CD8-positive, alpha-beta memory T cell (primary cell): ENCODE measurements around the gene PDIK1L. TPM values are rescaled to one million over a fixed set of nuclear protein-coding genes. Genes with fewer than 3 reads are reported as not detected.

Source experiments
- CTCF ChIA-PET: fragments of 350-600 bp; sonication (Branson Sonifier 250); formaldehyde crosslinking; loops from one replicate; lab custom pipeline; 2021; ENCODE audit warnings: antibody characterized with exemption; lab: Charles Lee
- POLR2A ChIA-PET: fragments of 350-600 bp; sonication (Branson Sonifier 250); formaldehyde crosslinking; loops from one replicate; lab custom pipeline; 2021; ENCODE audit warnings: antibody characterized with exemption; lab: Charles Lee
- DNase-seq, 5 donors: peaks; one replicate each; pipeline versions ENCODE4 v3.0.0 to v3.0.0-alpha.2; 2020 to 2022; ENCODE audit warnings: mixed read lengths in 1 of 5
- H3K27ac ChIP-seq: one replicate; pipeline ENCODE4 v1.7.0; 2013; ENCODE audit warnings: low read depth, mild to moderate bottlenecking, low read length, moderate library complexity
- H3K27me3 ChIP-seq: 2 replicates; pipeline ENCODE4 v1.7.0; 2013; ENCODE audit warnings: low read length, mild to moderate bottlenecking; ENCODE audit not compliant: insufficient read depth, poor library complexity, severe bottlenecking
- H3K36me3 ChIP-seq: 2 replicates; pipeline ENCODE4 v1.7.0; 2013; ENCODE audit warnings: mild to moderate bottlenecking, low read length, moderate library complexity; ENCODE audit not compliant: insufficient read depth
- H3K4me1 ChIP-seq: 2 replicates; pipeline ENCODE4 v1.7.0; 2013; ENCODE audit warnings: mild to moderate bottlenecking, low read length, moderate library complexity; ENCODE audit not compliant: insufficient read depth
- H3K4me3 ChIP-seq: 2 replicates; pipeline ENCODE4 v1.7.0; 2013; ENCODE audit warnings: mild to moderate bottlenecking, low read length
- H3K9me3 ChIP-seq: 2 replicates; pipeline ENCODE4 v1.7.0; 2013; ENCODE audit warnings: mild to moderate bottlenecking, low read length
- H3K27ac Mint-ChIP-seq, 8 donors: one replicate each; pipeline ENCODE4 v1.8.0; 2020 to 2021; ENCODE audit warnings: mixed read lengths in 8 of 8, mild to moderate bottlenecking in 6 of 8, inconsistent platforms in 3 of 8, moderate library complexity in 3 of 8
- H3K27me3 Mint-ChIP-seq, 2 donors: one replicate each; pipeline ENCODE4 v1.8.0; 2020 to 2021; ENCODE audit warnings: mixed read lengths in 2 of 2, mild to moderate bottlenecking in 1 of 2, moderate library complexity in 1 of 2
- H3K36me3 Mint-ChIP-seq, 3 donors: one replicate each; pipeline ENCODE4 v1.8.0; 2020 to 2021; ENCODE audit warnings: mixed read lengths in 3 of 3, inconsistent platforms in 1 of 3, mild to moderate bottlenecking in 1 of 3
- H3K4me1 Mint-ChIP-seq, 3 donors: one replicate each; pipeline ENCODE4 v1.8.0; 2020 to 2021; ENCODE audit warnings: mixed read lengths in 3 of 3, inconsistent platforms in 1 of 3, mild to moderate bottlenecking in 1 of 3
- H3K4me3 Mint-ChIP-seq, 7 donors: one replicate each; pipeline ENCODE4 v1.8.0; 2020 to 2021; ENCODE audit warnings: mixed read lengths in 7 of 7, mild to moderate bottlenecking in 6 of 7, moderate library complexity in 4 of 7, inconsistent platforms in 2 of 7
- H3K9me3 Mint-ChIP-seq, 5 donors: one replicate each; pipeline ENCODE4 v1.8.0; 2020 to 2022; ENCODE audit warnings: mixed read lengths in 5 of 5, mild to moderate bottlenecking in 3 of 5, moderate library complexity in 2 of 5, inconsistent platforms in 1 of 5
- polyA plus RNA-seq: library from polyadenylated mRNA; unstranded; fragments of 300-500 nt; fragmentation: Illumina TruSeq; gene quantifications from one replicate; pipeline ENCODE4 v1.2.3, GENCODE V29; 2021
- total RNA-seq, 2 experiments: library from RNA; stranded (reverse); gene quantifications; one replicate each; pipeline ENCODE4 v1.2.3, GENCODE V29; 2021

Gene PDIK1L
- total and polyA plus RNA-seq, 3 experiments from 2014 or later, result 4.2 to 14.6 (median 14.5) TPM

DNA sequence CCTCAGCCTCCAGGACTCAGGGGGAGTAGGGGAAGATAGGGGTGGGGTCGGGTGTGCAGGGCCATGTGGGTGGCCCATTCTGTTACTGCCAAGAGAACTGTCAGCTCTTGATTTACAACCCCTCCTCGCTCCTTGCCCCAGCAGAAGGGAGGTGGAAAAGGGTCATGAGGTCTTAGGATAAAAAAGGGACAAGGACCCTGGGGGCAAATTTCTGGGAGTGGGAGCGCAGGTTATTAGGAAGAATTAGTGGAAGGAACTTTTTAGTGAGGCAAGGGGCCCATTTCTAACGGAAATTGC, 48.1 kb downstream of the PDIK1L start:
- DNase-seq, result peak in 1 of 5 donors; percentile 14
- Mint-ChIP-seq H3K4me1 (peaks cover 8 to 20% (median 10%) of the 10 kb centered on the region in 3 donors), H3K27ac (no peak overlapping the region), H3K4me3 (no peak overlapping the region), H3K9me3 (peaks cover 0 to 4% (median 0%) of the 10 kb centered on the region in 5 donors), H3K36me3 (no peaks in the 10 kb centered on the region), H3K27me3 (peaks cover 45 to 58% of the 10 kb centered on the region in 2 donors)
- Histone ChIP-seq H3K4me3 (no peak overlapping the region), H3K4me1 (peaks cover 15% of the 10 kb centered on the region), H3K9me3 (no peaks in the 10 kb centered on the region), H3K36me3 (no peaks in the 10 kb centered on the region), H3K27me3 (peaks cover 18% of the 10 kb centered on the region), H3K27ac (no peak overlapping the region)
- POLR2A ChIA-PET, result no interaction called here
- CTCF ChIA-PET, result no interaction called here

DNA sequence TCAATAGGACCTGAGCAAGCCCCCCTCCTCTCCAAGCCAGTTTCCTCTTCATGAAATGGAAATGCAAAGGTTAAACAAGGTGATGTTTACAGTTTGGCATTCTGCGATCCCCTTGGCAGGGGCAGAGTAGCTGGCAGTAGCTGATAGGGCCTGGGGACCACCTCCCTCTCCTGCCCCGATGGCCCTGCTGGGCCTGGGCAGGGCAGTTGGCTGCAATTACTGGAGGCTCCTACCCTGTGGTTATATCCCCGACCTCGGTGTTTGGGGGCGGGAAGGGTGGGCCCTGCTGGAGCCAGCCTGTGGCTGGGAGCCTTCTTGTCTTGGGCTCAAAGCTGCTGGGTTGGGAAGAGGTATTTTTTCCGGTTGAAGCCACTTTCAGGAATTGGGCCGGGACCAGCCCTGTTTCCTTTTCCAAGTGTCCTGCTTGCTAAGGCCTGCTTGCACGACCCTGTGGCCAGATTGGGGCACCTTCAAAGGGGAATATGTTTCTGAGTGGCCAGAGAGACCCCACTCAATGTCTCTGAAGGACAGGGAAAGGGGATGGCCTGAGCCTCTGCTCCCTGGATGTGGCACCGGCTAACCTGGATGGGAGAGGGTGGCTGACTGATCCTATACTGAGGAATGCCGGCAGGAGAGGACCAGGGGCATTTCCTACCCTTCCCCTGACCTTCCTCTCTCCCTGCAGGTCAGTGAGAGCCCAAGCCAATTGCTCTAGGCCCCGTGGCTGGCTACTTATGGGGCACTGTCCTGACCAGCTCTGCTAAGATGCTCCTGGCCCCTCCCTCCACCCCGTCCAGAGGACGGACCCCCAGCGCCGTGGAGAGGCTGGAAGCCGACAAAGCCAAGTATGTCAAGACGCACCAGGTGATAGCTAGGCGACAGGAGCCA, 49.1 kb downstream of the PDIK1L start:
- Mint-ChIP-seq H3K9me3 (peaks cover 0 to 4% (median 0%) of the 10 kb centered on the region in 5 donors), H3K4me1 (peaks cover 8 to 22% (median 10%) of the 10 kb centered on the region in 3 donors), H3K27me3 (peaks cover 43 to 50% of the 10 kb centered on the region in 2 donors), H3K27ac (no peak overlapping the region), H3K4me3 (peak overlapping the region in 1 of 7 donors; percentile 28), H3K36me3 (no peaks in the 10 kb centered on the region)
- CTCF ChIA-PET, result interaction anchor here (0.6 kb wide), 1 partner anchor 57 kb away, joined by 3 read pairs; no protein-coding TSS in a partner anchor
- H3K36me3 ChIP-seq, result no peaks in the 10 kb centered on the region
- H3K9me3 ChIP-seq, result no peaks in the 10 kb centered on the region
- POLR2A ChIA-PET, result no interaction called here
- peak in 1 of 5 donors; percentile 31 for DNase-seq
- peaks cover 16% of the 10 kb centered on the region for H3K4me1 ChIP-seq
- peaks cover 18% of the 10 kb centered on the region for H3K27me3 ChIP-seq
- H3K27ac ChIP-seq, result peak overlapping the region; percentile 16
- H3K4me3 ChIP-seq, result no peak overlapping the region

DNA sequence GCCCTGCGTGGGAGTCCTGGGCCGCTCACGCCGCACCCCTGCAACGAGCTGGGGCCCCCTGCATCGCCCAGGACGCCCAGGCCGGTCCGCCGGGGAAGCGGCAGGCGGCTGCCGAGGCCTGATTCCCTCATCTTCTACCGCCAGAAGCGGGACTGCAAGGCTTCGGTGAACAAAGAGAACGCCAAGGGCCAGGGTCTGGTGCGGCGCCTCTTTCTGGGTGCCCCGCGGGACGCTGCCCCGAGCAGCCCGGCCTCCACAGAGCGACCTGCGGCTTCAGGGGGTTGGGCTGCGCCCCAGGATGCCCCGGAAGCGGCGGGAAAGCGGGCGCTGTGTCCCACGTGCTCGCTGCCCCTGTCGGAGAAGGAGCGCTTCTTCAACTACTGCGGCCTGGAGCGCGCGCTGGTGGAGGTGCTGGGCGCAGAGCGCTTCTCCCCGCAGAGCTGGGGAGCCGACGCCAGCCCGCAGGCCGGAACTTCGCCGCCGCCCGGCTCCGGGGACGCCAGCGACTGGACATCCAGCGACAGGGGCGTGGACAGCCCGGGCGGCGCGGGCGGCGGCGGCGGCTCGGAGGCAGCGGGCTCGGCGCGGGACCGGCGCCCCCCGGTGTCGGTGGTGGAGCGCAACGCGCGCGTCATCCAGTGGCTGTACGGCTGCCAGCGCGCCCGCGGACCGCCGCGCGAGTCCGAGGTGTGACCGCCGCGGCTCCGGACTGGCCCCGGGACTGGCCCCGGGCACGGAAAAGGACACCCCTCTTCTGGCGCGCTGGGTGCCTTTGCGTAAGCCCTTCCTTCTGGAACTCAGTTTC, 50.0 kb downstream of the PDIK1L start:
- Mint-ChIP-seq H3K36me3 (no peaks in the 10 kb centered on the region), H3K4me3 (peak overlapping the region in 3 of 7 donors; percentile 43 to 62 (median 44)), H3K4me1 (peaks cover 11 to 23% (median 13%) of the 10 kb centered on the region in 3 donors), H3K9me3 (peaks cover 0 to 4% (median 0%) of the 10 kb centered on the region in 5 donors), H3K27me3 (peaks cover 43 to 46% of the 10 kb centered on the region in 2 donors), H3K27ac (no peak overlapping the region)
- DNase-seq, result peak in 2 of 5 donors; percentile 35 to 57
- H3K4me3 ChIP-seq, result peak overlapping the region; percentile 26
- POLR2A ChIA-PET, result no interaction called here
- no peaks in the 10 kb centered on the region for H3K36me3 ChIP-seq
- H3K27ac ChIP-seq, result peak overlapping the region; percentile 16
- H3K4me1 ChIP-seq, result peaks cover 16% of the 10 kb centered on the region
- CTCF ChIA-PET, result interaction anchor here (1.0 kb wide), 1 partner anchor 266 kb away, joined by 4 read pairs; no protein-coding TSS in a partner anchor
- H3K27me3 ChIP-seq, result peaks cover 13% of the 10 kb centered on the region
- H3K9me3 ChIP-seq, result no peaks in the 10 kb centered on the region

DNA sequence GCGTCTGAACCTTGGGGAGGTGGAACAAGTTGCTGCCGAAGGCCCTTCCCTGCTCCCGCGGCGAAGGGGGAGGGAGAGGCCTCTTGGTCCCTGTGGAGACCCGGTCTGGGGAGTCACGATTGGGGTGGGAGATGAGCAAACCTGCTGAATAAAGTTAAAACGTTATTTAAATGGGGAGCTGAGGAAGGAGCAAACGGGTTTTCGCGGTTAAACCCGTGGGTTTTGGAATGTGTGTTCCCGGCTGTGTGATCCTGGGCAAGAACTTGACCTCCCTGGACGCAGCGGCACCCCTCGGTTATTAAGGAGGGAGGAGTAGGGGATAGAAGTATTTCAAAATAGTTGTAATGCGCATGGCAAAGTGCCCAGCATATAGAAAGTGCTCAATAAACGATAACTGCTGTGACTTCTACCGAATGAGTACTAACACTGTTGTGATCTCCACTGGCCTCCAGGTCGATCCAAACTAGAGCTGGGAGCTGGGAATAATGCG, 50.6 kb downstream of the PDIK1L start:
- Histone ChIP-seq H3K4me3 (peak overlapping the region; percentile 26), H3K4me1 (peaks cover 16% of the 10 kb centered on the region), H3K27ac (no peak overlapping the region), H3K36me3 (no peaks in the 10 kb centered on the region), H3K27me3 (peaks cover 13% of the 10 kb centered on the region), H3K9me3 (no peaks in the 10 kb centered on the region)
- Mint-ChIP-seq H3K4me1 (peaks cover 13 to 24% (median 18%) of the 10 kb centered on the region in 3 donors), H3K27me3 (peaks cover 39 to 42% of the 10 kb centered on the region in 2 donors), H3K27ac (no peak overlapping the region), H3K4me3 (peak overlapping the region; percentile 16 to 76 (median 44)), H3K9me3 (peaks cover 0 to 4% (median 0%) of the 10 kb centered on the region in 5 donors), H3K36me3 (no peaks in the 10 kb centered on the region)
- ChIA-PET POLR2A (no interaction called here), CTCF (interaction anchor here (1.0 to 1.6 kb wide), 4 partner anchors 17 to 267 kb away, joined by 3 to 5 read pairs (median 4); no protein-coding TSS in a partner anchor)
- DNase-seq, result no peak

DNA sequence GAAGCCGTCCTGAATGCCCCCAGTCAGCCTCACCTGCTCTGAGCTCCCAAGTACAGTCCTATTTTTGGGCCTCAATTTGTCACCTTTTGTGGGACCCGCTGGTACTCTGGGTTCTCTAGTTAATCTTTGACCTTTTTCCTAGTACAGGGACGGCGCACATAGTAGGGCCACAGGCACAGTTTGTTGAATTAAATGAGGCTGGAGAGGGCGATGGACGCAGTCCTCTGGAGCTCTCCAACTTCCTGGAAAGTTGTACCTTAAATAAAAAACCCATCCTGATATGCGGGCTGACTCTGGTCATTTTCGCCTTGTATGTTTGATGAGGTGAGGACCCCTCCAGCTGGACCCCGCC, 52.0 kb downstream of the PDIK1L start:
- H3K36me3 Mint-ChIP-seq, result no peaks in the 10 kb centered on the region
- Histone ChIP-seq H3K4me1 (peaks cover 16% of the 10 kb centered on the region), H3K27me3 (peaks cover 13% of the 10 kb centered on the region), H3K9me3 (no peaks in the 10 kb centered on the region), H3K4me3 (peak overlapping the region; percentile 50), H3K36me3 (no peaks in the 10 kb centered on the region), H3K27ac (no peak overlapping the region)
- no peak overlapping the region for H3K27ac Mint-ChIP-seq
- peaks cover 13 to 24% (median 18%) of the 10 kb centered on the region in 3 donors for H3K4me1 Mint-ChIP-seq
- ChIA-PET CTCF (interaction anchor here (0.8 to 1.6 kb wide), 9 partner anchors 10 to 158 kb away, joined by 3 to 6 read pairs (median 3); partner anchors contain the start of gene CEP85), POLR2A (no interaction called here)
- peaks cover 0 to 2% (median 0%) of the 10 kb centered on the region in 5 donors for H3K9me3 Mint-ChIP-seq
- peak overlapping the region in 6 of 7 donors; percentile 18 to 55 (median 32) for H3K4me3 Mint-ChIP-seq
- DNase-seq, result no peak
- peaks cover 28 to 30% of the 10 kb centered on the region in 2 donors for H3K27me3 Mint-ChIP-seq

DNA sequence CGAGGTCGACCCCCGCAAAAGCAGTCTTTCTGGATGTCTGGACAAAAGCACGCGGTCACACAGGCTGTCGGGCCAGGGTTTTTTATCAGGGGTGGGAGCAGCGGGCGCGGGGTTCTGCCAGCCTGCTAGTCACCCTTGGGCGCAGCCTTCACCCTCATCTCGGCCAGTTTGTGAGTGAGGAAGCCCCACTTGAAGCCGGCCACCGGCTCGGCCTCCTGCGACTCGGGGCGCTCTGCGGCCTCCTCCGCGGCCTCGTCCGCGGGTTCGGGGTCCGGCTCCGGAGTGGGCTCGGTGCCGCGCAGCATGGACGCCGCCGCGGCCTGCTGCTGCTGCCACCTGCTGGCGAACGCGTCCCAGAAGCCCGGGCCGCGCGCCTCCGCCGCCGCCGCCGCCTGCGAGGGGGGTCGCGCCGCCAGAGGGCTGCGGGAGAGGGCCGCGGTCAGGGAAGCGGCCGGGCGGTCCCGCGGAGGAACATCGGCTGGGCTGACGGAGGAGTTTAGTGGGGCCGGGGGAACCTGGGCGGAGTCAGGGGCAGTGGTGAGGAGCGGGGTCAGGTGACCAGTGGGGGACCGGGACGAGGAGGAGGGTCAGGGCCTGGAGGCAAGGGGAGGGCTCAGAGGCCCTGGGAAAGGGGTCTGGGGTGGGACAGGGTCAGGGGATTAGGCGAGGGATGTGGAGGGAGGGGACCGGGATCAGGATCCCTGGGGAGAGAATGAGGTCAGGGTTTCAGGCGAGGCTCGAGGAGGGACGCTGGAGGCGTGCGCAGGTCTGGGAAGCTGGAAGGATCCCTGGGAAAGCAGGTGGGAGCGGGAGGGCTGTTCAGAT, 52.6 kb downstream of the PDIK1L start:
- Mint-ChIP-seq H3K4me3 (peak overlapping the region; percentile 18 to 72 (median 54)), H3K9me3 (peaks cover 0 to under 1% (median 0%) of the 10 kb centered on the region in 5 donors), H3K36me3 (no peaks in the 10 kb centered on the region), H3K27ac (no peak overlapping the region), H3K4me1 (peaks cover 15 to 27% (median 20%) of the 10 kb centered on the region in 3 donors), H3K27me3 (peaks cover 23 to 24% of the 10 kb centered on the region in 2 donors)
- H3K9me3 ChIP-seq, result no peaks in the 10 kb centered on the region
- H3K4me3 ChIP-seq, result peak overlapping the region; percentile 50
- CTCF ChIA-PET, result interaction anchor here (0.8 to 1.7 kb wide), 10 partner anchors 10 to 253 kb away, joined by 3 to 6 read pairs (median 4); partner anchors contain the start of gene CEP85
- DNase-seq, result peak; percentile 39 to 60 (median 42)
- peaks cover 10% of the 10 kb centered on the region for H3K27me3 ChIP-seq
- peaks cover 18% of the 10 kb centered on the region for H3K4me1 ChIP-seq
- POLR2A ChIA-PET, result no interaction called here
- no peaks in the 10 kb centered on the region for H3K36me3 ChIP-seq
- no peak overlapping the region for H3K27ac ChIP-seq
